Gastroesophageal sphincter (tissue), 4 donors: ENCODE measurements around the gene POU4F1. TPM values are rescaled to one million over a fixed set of nuclear protein-coding genes. Genes with fewer than 3 reads are reported as not detected.

Experiments used
- ATAC-seq: fragments of 150-250 bp; one replicate; pipeline ENCODE4 v1.9.1; 2016; ENCODE audit warnings: mild to moderate bottlenecking, moderate library complexity
- H3K27ac ChIP-seq, 4 donors: fragments of 200-600 bp; sonication (generic) in 3 of 4; 1 replicate in 3 of 4; 2 replicates in 1 of 4; pipeline ENCODE4 v1.5.1; 2016 to 2019
- H3K27me3 ChIP-seq: fragments of 200-600 bp; sonication (generic); one replicate; pipeline ENCODE4 v1.5.1; 2019
- H3K36me3 ChIP-seq, 2 donors: fragments of 200-600 bp; sonication (generic); one replicate each; pipeline ENCODE4 v1.5.1; 2019; ENCODE audit warnings: control low read depth in 1 of 2
- H3K4me1 ChIP-seq, 3 donors: fragments of 200-600 bp; sonication (generic); 1 replicate in 2 of 3; 2 replicates in 1 of 3; pipeline ENCODE4 v1.5.1; 2016 to 2019; ENCODE audit warnings: control low read depth in 2 of 3
- H3K4me3 ChIP-seq, 2 donors: fragments of 200-600 bp; sonication (generic); one replicate each; pipeline ENCODE4 v1.5.1; 2019; ENCODE audit warnings: mild to moderate bottlenecking in 1 of 2, moderate library complexity in 1 of 2
- H3K9me3 ChIP-seq, 3 donors: fragments of 200-600 bp; sonication (generic); one replicate each; pipeline ENCODE4 v1.5.1; 2017 to 2019; ENCODE audit warnings: control low read depth in 2 of 3
- EP300 ChIP-seq: sonication (generic); formaldehyde crosslinking; IDR thresholded peaks from one replicate; pipeline ENCODE4 v1.6.1; 2017; ENCODE audit warnings: antibody characterized with exemption, mild to moderate bottlenecking
- POLR2A ChIP-seq, 2 donors: fragments of 450-650 bp; IDR thresholded peaks; one replicate each; pipeline ENCODE4 v1.6.1; 2017; ENCODE audit warnings: antibody characterized with exemption in 2 of 2, mild to moderate bottlenecking in 2 of 2, moderate library complexity in 1 of 2
- POLR2AphosphoS5 ChIP-seq: sonication (generic); formaldehyde crosslinking; IDR thresholded peaks from one replicate; pipeline ENCODE4 v1.6.1; 2017; ENCODE audit warnings: antibody characterized with exemption
- WGBS, 2 donors: methylation state at CpG; one replicate each; pipeline ENCODE4 v1.1.5; 2018; ENCODE audit warnings: low coverage in 1 of 2; 5-methylcytosine and 5-hydroxymethylcytosine counted together
- total RNA-seq, 4 donors: library from RNA; depleted of rRNA; stranded (reverse); fragments of >200 nt; gene quantifications; one replicate each; pipeline ENCODE4 v1.1.0, GENCODE V29; 2016
- TF ChIP-seq, protein P1 (sequence below), 4 experiments: fragments of 200-600 bp in 2 of 4; fragments of 450-650 bp in 2 of 4; sonication (generic) in 1 of 4; IDR thresholded peaks; one replicate each; pipeline ENCODE4 v1.5.1; 2017 to 2019; ENCODE audit warnings: antibody characterized with exemption in 4 of 4, mild to moderate bottlenecking in 2 of 4, moderate library complexity in 2 of 4

POU4F1 gene
- total RNA-seq, 4 donors from 2014 or later, result 0.08 TPM; not detected in 3

DNA sequence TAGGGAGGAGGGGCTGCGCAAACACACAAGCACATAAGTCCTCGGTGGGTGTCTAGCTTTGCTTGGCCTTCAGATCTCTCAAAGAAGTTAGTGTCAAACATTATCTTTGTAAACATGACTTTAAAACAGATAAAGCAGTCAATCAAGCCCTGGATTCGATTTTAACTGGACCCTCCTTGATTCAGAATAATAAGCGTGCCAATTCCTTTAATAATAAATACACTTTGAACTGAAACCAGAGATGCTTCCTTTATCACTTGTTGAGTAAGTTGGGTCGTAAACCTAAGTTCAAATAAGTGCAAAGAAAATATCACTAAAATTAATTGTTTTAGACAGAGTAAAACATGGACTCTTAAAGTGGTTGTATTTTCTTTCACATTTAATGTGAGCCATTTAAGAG is 30.9 kb downstream of the POU4F1 start:
- Histone ChIP-seq H3K4me3 (no peak overlapping the region), H3K36me3 (no peaks in the 10 kb centered on the region), H3K27ac (no peak overlapping the region), H3K4me1 (no peaks in the 10 kb centered on the region), H3K27me3 (peaks cover 15% of the 10 kb centered on the region), H3K9me3 (no peaks in the 10 kb centered on the region)
- TF ChIP-seq EP300, result no peak
- no peak for TF ChIP-seq POLR2A (IDR thresholded peaks at IDR 0.05)
- TF ChIP-seq POLR2AphosphoS5, result no peak
- TF ChIP-seq, protein P1, sequence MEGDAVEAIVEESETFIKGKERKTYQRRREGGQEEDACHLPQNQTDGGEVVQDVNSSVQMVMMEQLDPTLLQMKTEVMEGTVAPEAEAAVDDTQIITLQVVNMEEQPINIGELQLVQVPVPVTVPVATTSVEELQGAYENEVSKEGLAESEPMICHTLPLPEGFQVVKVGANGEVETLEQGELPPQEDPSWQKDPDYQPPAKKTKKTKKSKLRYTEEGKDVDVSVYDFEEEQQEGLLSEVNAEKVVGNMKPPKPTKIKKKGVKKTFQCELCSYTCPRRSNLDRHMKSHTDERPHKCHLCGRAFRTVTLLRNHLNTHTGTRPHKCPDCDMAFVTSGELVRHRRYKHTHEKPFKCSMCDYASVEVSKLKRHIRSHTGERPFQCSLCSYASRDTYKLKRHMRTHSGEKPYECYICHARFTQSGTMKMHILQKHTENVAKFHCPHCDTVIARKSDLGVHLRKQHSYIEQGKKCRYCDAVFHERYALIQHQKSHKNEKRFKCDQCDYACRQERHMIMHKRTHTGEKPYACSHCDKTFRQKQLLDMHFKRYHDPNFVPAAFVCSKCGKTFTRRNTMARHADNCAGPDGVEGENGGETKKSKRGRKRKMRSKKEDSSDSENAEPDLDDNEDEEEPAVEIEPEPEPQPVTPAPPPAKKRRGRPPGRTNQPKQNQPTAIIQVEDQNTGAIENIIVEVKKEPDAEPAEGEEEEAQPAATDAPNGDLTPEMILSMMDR (IDR thresholded peaks at IDR 0.05), result no peak
- ATAC-seq, result no peak
- 61 to 78% methylated on average over 5 of the region's 5 CpGs for whole genome bisulfite sequencing, 2 donors

DNA sequence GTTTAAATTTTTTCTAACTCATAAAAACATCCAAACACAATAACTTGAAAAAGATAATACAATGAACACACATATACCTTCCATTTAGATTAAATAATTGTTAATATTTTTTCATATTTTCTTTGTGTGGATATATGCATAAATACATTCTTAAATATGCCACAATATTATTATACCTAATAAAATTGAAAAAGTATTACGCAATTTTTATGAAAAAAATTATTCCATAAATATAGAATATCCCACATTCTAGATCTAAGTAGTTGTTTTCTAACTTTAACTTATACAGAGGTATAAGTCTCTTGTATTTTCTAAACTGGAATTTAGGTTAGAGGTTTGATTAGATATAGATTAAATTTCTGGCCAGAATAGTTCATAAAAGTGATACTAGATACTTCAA is 34.3 kb downstream of the POU4F1 start:
- WGBS, 2 donors, result 93 to 95% methylated on average over 1 of the region's 1 CpG
- TF ChIP-seq EP300, result no peak
- no peak for TF ChIP-seq POLR2A (IDR thresholded peaks at IDR 0.05)
- TF ChIP-seq POLR2AphosphoS5, result no peak
- TF ChIP-seq, protein P1 (IDR thresholded peaks at IDR 0.05), result no peak
- Histone ChIP-seq H3K4me3 (no peak overlapping the region), H3K27ac (no peak overlapping the region), H3K4me1 (no peaks in the 10 kb centered on the region), H3K9me3 (no peaks in the 10 kb centered on the region), H3K27me3 (peaks cover 19% of the 10 kb centered on the region), H3K36me3 (no peaks in the 10 kb centered on the region)
- ATAC-seq, result no peak

DNA sequence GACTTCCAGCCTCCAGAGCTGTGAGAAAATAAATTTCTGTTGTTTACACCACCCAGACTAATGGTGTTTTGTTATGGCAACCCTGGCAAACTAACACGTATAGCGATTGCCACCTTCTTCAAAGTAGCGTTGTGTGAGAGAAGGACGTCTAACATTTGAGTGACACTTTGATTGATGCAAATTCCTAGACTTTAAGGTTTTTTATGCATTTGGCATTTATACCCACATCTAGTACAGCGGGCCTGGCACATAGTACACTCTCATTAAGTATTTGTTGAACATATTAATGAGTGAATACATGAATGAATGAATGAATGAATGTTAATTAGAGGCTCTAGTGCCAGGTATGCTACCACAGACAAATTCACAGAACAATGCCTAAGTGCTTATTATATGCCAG is 36.7 kb downstream of the POU4F1 start:
- no peak overlapping the region for H3K27ac ChIP-seq
- H3K36me3 ChIP-seq, result no peaks in the 10 kb centered on the region
- H3K4me3 ChIP-seq, result no peak overlapping the region
- H3K9me3 ChIP-seq, result no peaks in the 10 kb centered on the region
- peaks cover 16% of the 10 kb centered on the region for H3K27me3 ChIP-seq
- no peaks in the 10 kb centered on the region for H3K4me1 ChIP-seq
- WGBS, 2 donors, result 76 to 78% methylated on average over 5 of the region's 5 CpGs
- TF ChIP-seq, protein P1 (IDR thresholded peaks at IDR 0.05), result no peak
- TF ChIP-seq EP300 (no peak), POLR2A (IDR thresholded peaks at IDR 0.05) (no peak), POLR2AphosphoS5 (no peak)
- no peak for ATAC-seq

DNA sequence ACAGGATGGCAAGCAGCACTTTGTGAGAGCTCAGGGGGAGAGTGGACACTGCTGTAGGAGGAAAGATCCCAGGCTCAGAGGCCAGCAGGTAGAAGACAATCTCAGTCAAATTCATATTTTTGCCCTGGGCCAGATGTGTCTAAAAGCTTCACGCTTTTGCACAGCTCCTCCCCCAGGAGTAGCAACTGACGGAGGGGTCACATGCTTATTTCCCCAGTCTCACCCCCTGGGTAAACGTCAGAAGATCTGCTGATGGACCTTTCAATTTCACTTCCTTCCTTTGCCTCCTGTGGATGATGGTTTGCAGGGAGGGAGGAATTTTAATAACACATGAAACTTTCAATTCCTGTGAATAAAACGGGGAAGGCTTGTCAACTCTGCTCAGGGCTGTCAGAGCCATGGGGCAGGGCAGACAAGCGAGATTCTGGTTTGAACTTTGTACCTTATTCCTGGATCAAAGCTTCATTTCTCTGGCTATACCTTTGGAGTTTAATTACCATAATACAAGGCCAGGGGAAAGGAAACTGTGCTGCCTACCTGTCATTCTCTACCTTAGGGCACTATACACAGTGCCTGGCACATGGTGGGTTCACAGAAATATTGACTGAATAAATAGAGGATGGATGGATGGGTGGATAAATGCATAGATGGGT is 41.0 kb downstream of the POU4F1 start:
- Histone ChIP-seq H3K27me3 (peaks cover 23% of the 10 kb centered on the region), H3K36me3 (no peaks in the 10 kb centered on the region), H3K9me3 (no peaks in the 10 kb centered on the region), H3K4me1 (no peaks in the 10 kb centered on the region), H3K27ac (no peak overlapping the region), H3K4me3 (no peak overlapping the region)
- TF ChIP-seq, protein P1 (IDR thresholded peaks at IDR 0.05), result no peak
- no peak for TF ChIP-seq EP300
- no peak for TF ChIP-seq POLR2A (IDR thresholded peaks at IDR 0.05)
- no peak for TF ChIP-seq POLR2AphosphoS5
- no peak for ATAC-seq
- WGBS, 2 donors, result 43 to 80% methylated on average over 3 to 5 of the region's 5 CpGs

Other genes starting within 250 kb of the POU4F1 start
- 10 to 100 TPM in 2 of 4 donors, 1 to 10 TPM in 2; 9.6 to 15.5 (median 10.7) TPM for gene OBI1, start 55.6 kb upstream of the POU4F1 start, total RNA-seq